ENCODE data around the gene AP3D1. TPM values are rescaled to one million over a fixed set of nuclear protein-coding genes. Genes with fewer than 3 reads are reported as not detected.

The AP3D1 gene
- total and polyA plus RNA-seq, 9 of the 15 experiments (the other 6 are each of a cell fraction or from before 2014, with no cell fraction given) = 1.2 to 86.1 (median 35.9) TPM

- peak; percentile 85 for TF ChIP-seq VEZF1 (CRISPR knock-in tag; IDR thresholded peaks at IDR 0.05)
- peak; percentile 43; the same call in 1 of the 2 replicates for TF ChIP-seq JUND (IDR thresholded peaks at IDR 0.05; ENCODE audit: borderline replicate concordance, low read depth, low read length)
- TF ChIP-seq JUND (tag; IDR thresholded peaks at IDR 0.05; ENCODE audit: borderline replicate concordance, low read depth, low read length) = peak; percentile 15; the same call in 1 of the 3 replicates
- TF ChIP-seq ZBTB26 (CRISPR knock-in tag; IDR thresholded peaks at IDR 0.05) = no peak
- TF ChIP-seq KDM2B (CRISPR knock-in tag; IDR thresholded peaks at IDR 0.05) = no peak
- TF ChIP-seq KAT2B (IDR thresholded peaks at IDR 0.05; ENCODE audit: low read depth, low read length) = no peak
- no peak for TF ChIP-seq SRSF9 (IDR thresholded peaks at IDR 0.05; ENCODE audit: borderline replicate concordance, low read depth, low read length)
- no peak for TF ChIP-seq ZNF224 (CRISPR knock-in tag; IDR thresholded peaks at IDR 0.05)
- 0 out of 2 replicates have a peak, but pooled peaks have one; percentile 56 for TF ChIP-seq DEAF1 (CRISPR knock-in tag; IDR thresholded peaks at IDR 0.05)
- TF ChIP-seq ZNF778 (CRISPR knock-in tag; IDR thresholded peaks at IDR 0.05) = no peak
- no peak for TF ChIP-seq EWSR1 (IDR thresholded peaks at IDR 0.05; ENCODE audit: borderline replicate concordance, low read depth, partially characterized antibody)
- TF ChIP-seq CBX1 (IDR thresholded peaks at IDR 0.05; ENCODE audit: low read depth) = 0 out of 2 replicates have a peak, but pooled peaks have one; percentile 18
- TF ChIP-seq KAT8 (IDR thresholded peaks at IDR 0.05; ENCODE audit: low read depth) = no peak
- TF ChIP-seq SMARCE1 (IDR thresholded peaks at IDR 0.05) = 0 out of 2 replicates have a peak, but pooled peaks have one; percentile 37
- peak; percentile 92 for TF ChIP-seq RBFOX2 (IDR thresholded peaks at IDR 0.05; ENCODE audit: low read depth, low read length)
- TF ChIP-seq ZNF398 (CRISPR knock-in tag; IDR thresholded peaks at IDR 0.05) = no peak
- TF ChIP-seq SNAPC5 (CRISPR knock-in tag; IDR thresholded peaks at IDR 0.05) = no peak
- TF ChIP-seq ZNF668 (CRISPR knock-in tag; IDR thresholded peaks at IDR 0.05) = no peak
- TF ChIP-seq ETS1 (conservative IDR thresholded peaks at IDR 0.05; ENCODE audit: control insufficient read depth, low read depth, low read length) = peak; percentile 41; the same call in 1 of the 2 replicates
These were observed 89.6 kb downstream of the AP3D1 start (continued) for GRCh38 chr19:2061495-2062388.
